ENCODE results near the gene THBS3. TPM values are rescaled to one million over a fixed set of nuclear protein-coding genes. Genes with fewer than 3 reads are reported as not detected.

THBS3 gene
- total and polyA plus RNA-seq, 2 of the 13 experiments (the other 11 are each of a cell fraction or from before 2014, with no cell fraction given): 0.86 to 3.6 TPM

DNA sequence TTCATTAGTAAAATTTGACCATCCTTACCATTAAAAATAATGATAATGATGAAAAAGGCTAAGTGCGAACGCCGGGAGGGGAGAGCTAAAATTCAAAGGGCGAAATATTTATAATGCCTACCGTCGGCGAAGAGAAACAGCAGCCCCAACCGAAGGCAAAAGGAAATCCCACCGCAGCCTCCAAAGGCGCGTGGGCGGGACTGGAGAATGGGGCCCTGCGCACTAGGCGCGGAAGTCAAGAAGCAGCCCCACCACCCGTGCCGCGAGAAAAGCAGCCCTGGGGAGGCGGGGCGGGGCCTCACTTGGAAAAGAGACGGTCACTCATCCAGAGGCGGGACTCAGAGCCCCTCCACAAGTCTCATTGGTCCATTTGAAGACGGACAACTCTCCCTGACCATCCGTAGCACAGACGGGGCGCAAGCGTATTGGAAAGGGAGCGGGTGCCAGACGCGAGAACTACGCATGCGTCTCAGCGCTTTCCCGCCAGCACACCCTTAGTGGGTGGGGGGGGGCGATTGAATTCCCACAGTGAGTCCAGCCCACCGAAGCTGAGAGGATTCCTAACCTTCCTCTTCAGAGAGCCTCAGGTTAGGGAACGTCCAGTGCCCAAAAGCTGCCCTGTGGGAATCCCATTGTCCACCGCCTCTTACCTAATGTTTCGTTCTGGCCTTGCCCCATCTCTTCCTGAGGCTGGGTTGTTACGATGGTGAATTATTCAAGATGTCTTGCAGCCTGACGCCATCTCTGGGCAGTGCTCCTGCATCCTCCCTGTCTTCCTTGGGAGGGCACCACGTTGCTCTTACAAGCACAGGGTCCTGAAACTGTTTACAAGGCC is 19.8 kb upstream of the THBS3 start (continued):
- TF ChIP-seq CBX2 (IDR thresholded peaks at IDR 0.05; ENCODE audit: low read depth, low read length) (no peak), CBX2 (CRISPR knock-in tag; IDR thresholded peaks at IDR 0.05; ENCODE audit: low read depth) (no peak), ZBTB3 (CRISPR knock-in tag; IDR thresholded peaks at IDR 0.05; ENCODE audit: borderline replicate concordance, low read depth) (no peak), FOXP1 (IDR thresholded peaks at IDR 0.05) (no peak), FOXP1 (CRISPR knock-in tag; IDR thresholded peaks at IDR 0.05) (no peak), CEBPZ (IDR thresholded peaks at IDR 0.05; ENCODE audit: low read length) (no peak), FOXO1 (CRISPR knock-in tag; IDR thresholded peaks at IDR 0.05) (no peak), ZNF589 (CRISPR knock-in tag; conservative IDR thresholded peaks at IDR 0.05) (no peak), POLR2G (IDR thresholded peaks at IDR 0.05; ENCODE audit: low read depth, low read length) (peak; percentile 94), PHB2 (IDR thresholded peaks at IDR 0.05; ENCODE audit: partially characterized antibody) (no peak), ESRRA (CRISPR knock-in tag; IDR thresholded peaks at IDR 0.05; ENCODE audit: low read depth) (no peak), ZNF121 (CRISPR knock-in tag; IDR thresholded peaks at IDR 0.05) (no peak), THYN1 (CRISPR knock-in tag; IDR thresholded peaks at IDR 0.05; ENCODE audit: borderline replicate concordance, low read depth) (no peak), CCAR2 (optimal IDR thresholded peaks at IDR 0.05; ENCODE audit: low read depth, low read length) (no peak), GTF2F1 (IDR thresholded peaks at IDR 0.05; ENCODE audit: low read length) (no peak), HNRNPK (IDR thresholded peaks at IDR 0.05; ENCODE audit: low read depth, low read length, poor library complexity, severe bottlenecking) (no peak)
- TF ChIP-seq, protein P1, sequence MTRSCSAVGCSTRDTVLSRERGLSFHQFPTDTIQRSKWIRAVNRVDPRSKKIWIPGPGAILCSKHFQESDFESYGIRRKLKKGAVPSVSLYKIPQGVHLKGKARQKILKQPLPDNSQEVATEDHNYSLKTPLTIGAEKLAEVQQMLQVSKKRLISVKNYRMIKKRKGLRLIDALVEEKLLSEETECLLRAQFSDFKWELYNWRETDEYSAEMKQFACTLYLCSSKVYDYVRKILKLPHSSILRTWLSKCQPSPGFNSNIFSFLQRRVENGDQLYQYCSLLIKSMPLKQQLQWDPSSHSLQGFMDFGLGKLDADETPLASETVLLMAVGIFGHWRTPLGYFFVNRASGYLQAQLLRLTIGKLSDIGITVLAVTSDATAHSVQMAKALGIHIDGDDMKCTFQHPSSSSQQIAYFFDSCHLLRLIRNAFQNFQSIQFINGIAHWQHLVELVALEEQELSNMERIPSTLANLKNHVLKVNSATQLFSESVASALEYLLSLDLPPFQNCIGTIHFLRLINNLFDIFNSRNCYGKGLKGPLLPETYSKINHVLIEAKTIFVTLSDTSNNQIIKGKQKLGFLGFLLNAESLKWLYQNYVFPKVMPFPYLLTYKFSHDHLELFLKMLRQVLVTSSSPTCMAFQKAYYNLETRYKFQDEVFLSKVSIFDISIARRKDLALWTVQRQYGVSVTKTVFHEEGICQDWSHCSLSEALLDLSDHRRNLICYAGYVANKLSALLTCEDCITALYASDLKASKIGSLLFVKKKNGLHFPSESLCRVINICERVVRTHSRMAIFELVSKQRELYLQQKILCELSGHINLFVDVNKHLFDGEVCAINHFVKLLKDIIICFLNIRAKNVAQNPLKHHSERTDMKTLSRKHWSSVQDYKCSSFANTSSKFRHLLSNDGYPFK (CRISPR knock-in tag; IDR thresholded peaks at IDR 0.05; ENCODE audit: borderline replicate concordance): peak; percentile 31; the same call in 1 of the 2 replicates
- TF ChIP-seq, protein P2, sequence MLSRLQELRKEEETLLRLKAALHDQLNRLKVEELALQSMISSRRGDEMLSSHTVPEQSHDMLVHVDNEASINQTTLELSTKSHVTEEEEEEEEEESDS (CRISPR knock-in tag; IDR thresholded peaks at IDR 0.05; ENCODE audit: borderline replicate concordance): no peak
- TF ChIP-seq, protein P3, sequence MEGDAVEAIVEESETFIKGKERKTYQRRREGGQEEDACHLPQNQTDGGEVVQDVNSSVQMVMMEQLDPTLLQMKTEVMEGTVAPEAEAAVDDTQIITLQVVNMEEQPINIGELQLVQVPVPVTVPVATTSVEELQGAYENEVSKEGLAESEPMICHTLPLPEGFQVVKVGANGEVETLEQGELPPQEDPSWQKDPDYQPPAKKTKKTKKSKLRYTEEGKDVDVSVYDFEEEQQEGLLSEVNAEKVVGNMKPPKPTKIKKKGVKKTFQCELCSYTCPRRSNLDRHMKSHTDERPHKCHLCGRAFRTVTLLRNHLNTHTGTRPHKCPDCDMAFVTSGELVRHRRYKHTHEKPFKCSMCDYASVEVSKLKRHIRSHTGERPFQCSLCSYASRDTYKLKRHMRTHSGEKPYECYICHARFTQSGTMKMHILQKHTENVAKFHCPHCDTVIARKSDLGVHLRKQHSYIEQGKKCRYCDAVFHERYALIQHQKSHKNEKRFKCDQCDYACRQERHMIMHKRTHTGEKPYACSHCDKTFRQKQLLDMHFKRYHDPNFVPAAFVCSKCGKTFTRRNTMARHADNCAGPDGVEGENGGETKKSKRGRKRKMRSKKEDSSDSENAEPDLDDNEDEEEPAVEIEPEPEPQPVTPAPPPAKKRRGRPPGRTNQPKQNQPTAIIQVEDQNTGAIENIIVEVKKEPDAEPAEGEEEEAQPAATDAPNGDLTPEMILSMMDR (CRISPR knock-in tag; IDR thresholded peaks at IDR 0.05): no peak
- TF ChIP-seq, protein P4, sequence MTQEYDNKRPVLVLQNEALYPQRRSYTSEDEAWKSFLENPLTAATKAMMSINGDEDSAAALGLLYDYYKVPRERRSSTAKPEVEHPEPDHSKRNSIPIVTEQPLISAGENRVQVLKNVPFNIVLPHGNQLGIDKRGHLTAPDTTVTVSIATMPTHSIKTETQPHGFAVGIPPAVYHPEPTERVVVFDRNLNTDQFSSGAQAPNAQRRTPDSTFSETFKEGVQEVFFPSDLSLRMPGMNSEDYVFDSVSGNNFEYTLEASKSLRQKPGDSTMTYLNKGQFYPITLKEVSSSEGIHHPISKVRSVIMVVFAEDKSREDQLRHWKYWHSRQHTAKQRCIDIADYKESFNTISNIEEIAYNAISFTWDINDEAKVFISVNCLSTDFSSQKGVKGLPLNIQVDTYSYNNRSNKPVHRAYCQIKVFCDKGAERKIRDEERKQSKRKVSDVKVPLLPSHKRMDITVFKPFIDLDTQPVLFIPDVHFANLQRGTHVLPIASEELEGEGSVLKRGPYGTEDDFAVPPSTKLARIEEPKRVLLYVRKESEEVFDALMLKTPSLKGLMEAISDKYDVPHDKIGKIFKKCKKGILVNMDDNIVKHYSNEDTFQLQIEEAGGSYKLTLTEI (CRISPR knock-in tag; conservative IDR thresholded peaks at IDR 0.05): no peak
